ENCODE results near the gene ZNF439.
A peak's percentile ranks its signal among the peaks of the same experiment; 100 is the strongest.

Gene ZNF439

DNA sequence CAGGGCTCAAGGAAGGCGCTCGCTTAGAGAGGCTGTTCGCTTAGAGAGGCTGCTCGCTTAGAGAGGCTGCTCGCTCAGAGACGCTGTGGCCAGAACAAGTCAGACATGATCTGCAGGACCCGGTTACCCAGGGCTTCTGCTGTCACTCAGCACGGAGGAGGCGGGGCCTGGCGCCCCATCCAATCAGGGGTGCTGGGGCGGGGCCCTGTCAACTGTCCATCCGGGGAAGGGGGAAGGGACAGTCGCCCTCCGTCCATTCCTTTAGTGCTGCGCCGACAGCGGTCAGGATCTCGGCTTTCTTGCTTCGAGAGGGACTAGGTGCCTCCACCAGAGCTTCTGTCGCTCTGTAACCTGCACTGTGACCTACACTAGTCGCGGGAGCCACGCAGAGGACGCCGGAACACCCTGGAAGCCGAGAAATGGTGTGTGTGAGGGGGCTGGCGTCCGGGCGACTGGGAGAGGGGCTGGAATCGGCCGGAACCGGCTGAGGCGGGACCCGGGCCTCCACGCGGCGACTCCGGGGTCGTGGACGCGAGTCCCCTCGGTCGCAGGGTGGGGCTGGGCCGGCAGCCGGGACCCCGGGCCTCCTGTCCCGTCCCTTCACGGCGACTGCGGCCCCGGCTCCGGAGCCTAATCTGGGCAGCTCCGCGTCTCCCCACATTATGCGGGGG, 34.4 kb upstream of the ZNF439 start, which contains the start of gene ZNF440:
TSS of gene ZNF440 (plus strand) at position 245 of the 671 bp plus-strand sequence. CDS start at position 420, 175 bp downstream.
- Histone ChIP-seq H3K4me1 (ENCODE audit: low read length) (peaks cover 5% of the 10 kb centered on the region), H3K9ac (ENCODE audit: low read length) (peak within 1 kb of the TSS; percentile 77), H3K79me2 (ENCODE audit: low read length) (0 out of 2 replicates have a peak, but pooled peaks cover 4% of the 10 kb centered on the region), H4K20me1 (ENCODE audit: insufficient read depth, low read length) (no peaks in the 10 kb centered on the region), H2AFZ (ENCODE audit: low read depth, low read length) (peak within 1 kb of the TSS; percentile 91), H3K27ac (ENCODE audit: low read length) (no peak within 1 kb of the TSS), H3K27me3 (ENCODE audit: low read depth, low read length) (no peaks in the 10 kb centered on the region), H3K36me3 (replicated peaks; ENCODE audit: low read depth, low read length) (peaks cover 2% of the 10 kb centered on the region), H3K4me3 (ENCODE audit: low read length) (peak within 1 kb of the TSS; percentile 87), H3K4me2 (ENCODE audit: low read length) (peak within 1 kb of the TSS; percentile 92), H3K9me3 (ENCODE audit: insufficient read depth, low read length) (no peaks in the 10 kb centered on the region)
- TF ChIP-seq CTCF (IDR thresholded peaks at IDR 0.05; ENCODE audit: low read depth, low read length) = no peak
- TF ChIP-seq EZH2phosphoT487 (IDR thresholded peaks at IDR 0.05; ENCODE audit: low read depth) = no peak

DNA sequence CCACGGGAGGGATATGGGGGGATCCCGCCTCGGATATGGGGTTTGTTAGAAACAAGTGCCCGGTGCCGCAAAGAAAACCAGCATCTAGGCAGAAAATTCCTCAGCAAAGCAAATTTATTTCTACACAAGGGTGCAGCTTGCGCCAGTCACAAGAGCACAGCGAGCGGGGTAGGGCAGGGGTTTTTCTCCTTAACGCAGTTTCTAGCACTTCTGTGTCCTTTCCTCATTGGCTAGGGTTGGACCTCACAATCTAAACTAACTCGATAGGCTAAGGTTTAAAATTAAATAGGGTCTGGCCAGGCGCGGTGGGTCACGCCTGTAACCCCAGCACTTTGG, 33.9 kb upstream of the ZNF439 start:
- Histone ChIP-seq H3K9ac (ENCODE audit: low read length) (peak overlapping the region; percentile 77), H4K20me1 (ENCODE audit: insufficient read depth, low read length) (no peaks in the 10 kb centered on the region), H3K27ac (ENCODE audit: low read length) (no peak overlapping the region), H3K36me3 (replicated peaks; ENCODE audit: low read depth, low read length) (peaks cover 2% of the 10 kb centered on the region), H3K9me3 (ENCODE audit: insufficient read depth, low read length) (no peaks in the 10 kb centered on the region), H2AFZ (ENCODE audit: low read depth, low read length) (peak overlapping the region; percentile 86), H3K27me3 (ENCODE audit: low read depth, low read length) (no peaks in the 10 kb centered on the region), H3K4me3 (ENCODE audit: low read length) (peak overlapping the region; percentile 87), H3K4me1 (ENCODE audit: low read length) (peaks cover 5% of the 10 kb centered on the region), H3K79me2 (ENCODE audit: low read length) (0 out of 2 replicates have a peak, but pooled peaks cover 4% of the 10 kb centered on the region), H3K4me2 (ENCODE audit: low read length) (peak overlapping the region; percentile 92)
- TF ChIP-seq CTCF (IDR thresholded peaks at IDR 0.05; ENCODE audit: low read depth, low read length) = no peak
- no peak for TF ChIP-seq EZH2phosphoT487 (IDR thresholded peaks at IDR 0.05; ENCODE audit: low read depth)

GRCh38 chr19:11821474-11822109, 26.9 kb upstream of the ZNF439 start:
- no peaks in the 10 kb centered on the region for H3K9me3 ChIP-seq (ENCODE audit: insufficient read depth, low read length)
- H2AFZ ChIP-seq (ENCODE audit: low read depth, low read length) = no peak overlapping the region
- TF ChIP-seq EZH2phosphoT487 (IDR thresholded peaks at IDR 0.05; ENCODE audit: low read depth) = no peak
- no peak for TF ChIP-seq CTCF (IDR thresholded peaks at IDR 0.05; ENCODE audit: low read depth, low read length)
- H3K4me2 ChIP-seq (ENCODE audit: low read length) = no peak overlapping the region
- H3K4me3 ChIP-seq (ENCODE audit: low read length) = no peak overlapping the region
- H4K20me1 ChIP-seq (ENCODE audit: insufficient read depth, low read length) = no peaks in the 10 kb centered on the region
- peaks cover 11% of the 10 kb centered on the region for H3K36me3 ChIP-seq (replicated peaks; ENCODE audit: low read depth, low read length)
- no peaks in the 10 kb centered on the region for H3K27me3 ChIP-seq (ENCODE audit: low read depth, low read length)
- no peaks in the 10 kb centered on the region for H3K79me2 ChIP-seq (ENCODE audit: low read length)
- no peak overlapping the region for H3K27ac ChIP-seq (ENCODE audit: low read length)
- H3K9ac ChIP-seq (ENCODE audit: low read length) = no peak overlapping the region
- H3K4me1 ChIP-seq (ENCODE audit: low read length) = peaks cover 13% of the 10 kb centered on the region
